K562 (cell line): ENCODE measurements around the gene NOL4L. TPM values are rescaled to one million over a fixed set of nuclear protein-coding genes. Genes with fewer than 3 reads are reported as not detected.

Experiments used
- ARID2 ChIP-seq: fragments of 450-650 bp; IDR thresholded peaks from 2 replicates; pipeline ENCODE4 v1.6.1; 2017; ENCODE audit warnings: antibody characterized with exemption, mild to moderate bottlenecking
- ATF3 ChIP-seq, 2 experiments: fragments of 450-650 bp in 1 of 2; sonication (generic) in 1 of 2; formaldehyde crosslinking in 1 of 2; IDR thresholded peaks in 1 of 2; conservative IDR thresholded peaks in 1 of 2; 2 replicates each; pipeline versions ENCODE4 v1.6.1 to v1.8.1; 2016 to 2023; ENCODE audit warnings: mild to moderate bottlenecking in 2 of 2, moderate library complexity in 2 of 2, inconsistent platforms in 1 of 2, missing genetic modification reagents in 1 of 2
- E2F5 ChIP-seq: sonication (generic); formaldehyde crosslinking; IDR thresholded peaks from 2 replicates; pipeline ENCODE4 v1.8.0; 2022; ENCODE audit warnings: mild to moderate bottlenecking, missing genetic modification reagents
- E4F1 ChIP-seq: fragments of 250-450 bp; sonication (Bioruptor Pico); IDR thresholded peaks from 2 replicates; pipeline ENCODE4 v1.5.0; 2021; ENCODE audit warnings: mild to moderate bottlenecking, borderline replicate concordance
- GTF2E2 ChIP-seq: fragments of 200-800 bp; sonication (Bioruptor generic); IDR thresholded peaks from 2 replicates; pipeline ENCODE4 v1.6.1; 2016; ENCODE audit warnings: missing genetic modification characterization, missing compliant biosample characterization
- HCFC1 ChIP-seq: IDR thresholded peaks from 2 replicates; pipeline ENCODE4 v1.6.1; 2012; ENCODE audit warnings: low read depth, low read length, improper control_type of control experiment
- HDAC3 ChIP-seq: fragments of 450-650 bp; IDR thresholded peaks from 2 replicates; pipeline ENCODE4 v1.6.1; 2018; ENCODE audit warnings: borderline replicate concordance, mild to moderate bottlenecking, moderate library complexity; ENCODE audit not compliant: partially characterized antibody
- ID3 ChIP-seq, 2 experiments: fragments of 250-450 bp in 1 of 2; fragments of 450-650 bp in 1 of 2; sonication (Bioruptor Pico) in 1 of 2; IDR thresholded peaks; 2 replicates each; pipeline versions ENCODE4 v1.6.1 to v1.8.0; 2016 to 2021; ENCODE audit warnings: mild to moderate bottlenecking in 2 of 2, moderate library complexity in 2 of 2, missing compliant biosample characterization in 1 of 2, missing genetic modification characterization in 1 of 2
- MAFG ChIP-seq: fragments of 450-650 bp; conservative IDR thresholded peaks from 2 replicates; pipeline ENCODE4 v1.6.1; 2016; ENCODE audit warnings: missing genetic modification characterization, missing compliant biosample characterization
- MCM3 ChIP-seq: fragments of 450-650 bp; IDR thresholded peaks from 2 replicates; pipeline ENCODE4 v1.6.1; 2016
- MXI1 ChIP-seq: IDR thresholded peaks from 2 replicates; pipeline ENCODE4 v1.6.1; 2011; ENCODE audit warnings: low read depth, mild to moderate bottlenecking, improper control_type of control experiment, low read length
- NFIC ChIP-seq: fragments of 450-650 bp; IDR thresholded peaks from 2 replicates; pipeline ENCODE4 v1.6.1; 2017; ENCODE audit warnings: mild to moderate bottlenecking, inconsistent platforms
- RBFOX2 ChIP-seq: fragments of 200-400 bp; formaldehyde crosslinking; IDR thresholded peaks from 2 replicates; pipeline ENCODE4 v1.6.1; 2017; ENCODE audit warnings: low read depth, mild to moderate bottlenecking, low read length, moderate library complexity
- SLC30A9 ChIP-seq: fragments of 250-450 bp; sonication (Bioruptor Pico); IDR thresholded peaks from 2 replicates; pipeline ENCODE4 v1.8.0; 2022; ENCODE audit warnings: mild to moderate bottlenecking, moderate library complexity
- SMAD1 ChIP-seq: fragments of 150-350 bp; IDR thresholded peaks from 2 replicates; pipeline ENCODE4 v1.6.1; 2014; ENCODE audit warnings: low read length, low read depth; ENCODE audit not compliant: partially characterized antibody
- TAF7 ChIP-seq: fragments of 450-650 bp; IDR thresholded peaks from 2 replicates; pipeline ENCODE4 v1.6.1; 2016; ENCODE audit warnings: missing genetic modification characterization, missing compliant biosample characterization
- TAF9B ChIP-seq: fragments of 450-650 bp; IDR thresholded peaks from 2 replicates; pipeline ENCODE4 v1.6.1; 2018; ENCODE audit warnings: mild to moderate bottlenecking; ENCODE audit not compliant: partially characterized antibody
- XRCC5 ChIP-seq: fragments of 200-400 bp; formaldehyde crosslinking; IDR thresholded peaks from 2 replicates; pipeline ENCODE4 v1.6.1; 2017; ENCODE audit warnings: low read depth, mild to moderate bottlenecking, low read length
- ZBTB1 ChIP-seq: sonication (generic); formaldehyde crosslinking; IDR thresholded peaks from 2 replicates; pipeline ENCODE4 v1.8.1; 2023; ENCODE audit warnings: missing genetic modification reagents, low read depth, mild to moderate bottlenecking, borderline replicate concordance
- ZBTB34 ChIP-seq: fragments of 250-450 bp; sonication (Bioruptor Pico); IDR thresholded peaks from 2 replicates; pipeline ENCODE4 v1.8.0; 2021; ENCODE audit warnings: mild to moderate bottlenecking, moderate library complexity
- ZNF184 ChIP-seq: sonication (generic); formaldehyde crosslinking; IDR thresholded peaks from 2 replicates; pipeline ENCODE4 v1.5.0; 2020; ENCODE audit warnings: missing genetic modification reagents
- polyA plus RNA-seq, 8 experiments: library from polyadenylated mRNA; depleted of rRNA in 4 of 8; stranded (reverse) in 5 of 8; unstranded in 3 of 8; fragments of >200 nt; fragmentation: Nextera tagmentation in 2 of 8; fragmentation: Illumina TruSeq in 1 of 8; extraction: Ambion mirVana in 2 of 8; extraction: Trizol in 1 of 8; gene quantifications; 2 replicates each; pipeline versions ENCODE4 v1.2.1 to v1.2.3, GENCODE V29; 2011 to 2014; ENCODE audit warnings: inconsistent platforms in 1 of 8, missing spikeins in 1 of 8
- total RNA-seq, 7 experiments: library from RNA; depleted of rRNA in 6 of 7; stranded (reverse); fragments of >200 nt in 6 of 7; fragmentation: Illumina TruSeq in 2 of 7; extraction: Trizol in 2 of 7; gene quantifications; 2 replicates each; pipeline versions ENCODE4 v1.2.1 to v1.2.3, GENCODE V29; 2011 to 2021; ENCODE audit warnings: low replicate concordance in 1 of 7

NOL4L gene
- total and polyA plus RNA-seq, 9 of the 15 experiments (the other 6 are each of a cell fraction or from before 2014, with no cell fraction given), result 5.1 to 36.2 (median 13.6) TPM

GRCh38 chr20:32582659-32583580, 2.2 kb downstream of the NOL4L start (continued):
- TF ChIP-seq ID3 (CRISPR knock-in tag; IDR thresholded peaks at IDR 0.05) (no peak), ID3 (tag; IDR thresholded peaks at IDR 0.05) (no peak), MAFG (tag) (no peak), ARID2 (no peak), MXI1 (no peak), E4F1 (CRISPR knock-in tag) (no peak), GTF2E2 (tag) (no peak), SLC30A9 (CRISPR knock-in tag) (no peak), HDAC3 (no peak), HCFC1 (no peak), XRCC5 (no peak), SMAD1 (no peak), ZBTB34 (CRISPR knock-in tag) (no peak), NFIC (no peak), ZBTB1 (0 out of 2 replicates have a peak, but pooled peaks have one; percentile 29), E2F5 (CRISPR knock-in tag) (no peak), ZNF184 (no peak), RBFOX2 (peak; percentile 70), TAF9B (no peak), MCM3 (no peak), ATF3 (IDR thresholded peaks at IDR 0.05) (no peak), ATF3 (CRISPR knock-in tag; conservative IDR thresholded peaks at IDR 0.05) (no peak), TAF7 (no peak)
